HFF-Myc (cell line): ENCODE results near the gene NOX3.

Source experiments
- DNase-seq: peaks from one replicate; pipeline ENCODE4 v3.0.0-alpha.2; 2011; ENCODE audit warnings: low read depth; ENCODE audit errors: extremely low read depth
- H3K4me3 ChIP-seq: replicated peaks from 2 replicates; pipeline ENCODE4 v1.5.1; 2011; ENCODE audit warnings: low read depth, mild to moderate bottlenecking, control low read depth, low read length
- TF ChIP-seq, protein P1 (sequence below): IDR thresholded peaks from 2 replicates; pipeline ENCODE4 v1.5.1; 2012; ENCODE audit warnings: mild to moderate bottlenecking, low read depth, low read length, control low read depth; ENCODE audit errors: missing control alignments

NOX3 gene

DNA sequence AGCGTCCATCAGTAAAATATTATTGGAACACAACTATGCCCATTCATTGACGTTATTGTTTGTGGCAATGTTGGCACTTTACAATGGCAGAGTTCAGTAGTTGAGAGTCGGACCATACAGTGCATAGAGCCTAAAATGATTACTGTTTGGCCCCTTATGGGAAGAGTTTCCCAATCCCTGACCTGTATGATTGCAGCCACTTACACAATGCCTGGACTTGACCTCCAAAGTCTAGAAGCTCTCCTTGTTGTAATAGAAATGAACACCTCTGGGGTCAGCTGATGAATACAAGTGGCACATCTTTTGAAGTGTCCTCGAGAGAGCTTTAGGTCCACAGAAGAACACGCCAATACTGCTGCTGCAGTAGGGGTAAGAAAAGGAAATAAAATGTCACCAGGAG, 59.0 kb downstream of the NOX3 start:
- H3K4me3 ChIP-seq = no peak overlapping the region
- TF ChIP-seq, protein P1, sequence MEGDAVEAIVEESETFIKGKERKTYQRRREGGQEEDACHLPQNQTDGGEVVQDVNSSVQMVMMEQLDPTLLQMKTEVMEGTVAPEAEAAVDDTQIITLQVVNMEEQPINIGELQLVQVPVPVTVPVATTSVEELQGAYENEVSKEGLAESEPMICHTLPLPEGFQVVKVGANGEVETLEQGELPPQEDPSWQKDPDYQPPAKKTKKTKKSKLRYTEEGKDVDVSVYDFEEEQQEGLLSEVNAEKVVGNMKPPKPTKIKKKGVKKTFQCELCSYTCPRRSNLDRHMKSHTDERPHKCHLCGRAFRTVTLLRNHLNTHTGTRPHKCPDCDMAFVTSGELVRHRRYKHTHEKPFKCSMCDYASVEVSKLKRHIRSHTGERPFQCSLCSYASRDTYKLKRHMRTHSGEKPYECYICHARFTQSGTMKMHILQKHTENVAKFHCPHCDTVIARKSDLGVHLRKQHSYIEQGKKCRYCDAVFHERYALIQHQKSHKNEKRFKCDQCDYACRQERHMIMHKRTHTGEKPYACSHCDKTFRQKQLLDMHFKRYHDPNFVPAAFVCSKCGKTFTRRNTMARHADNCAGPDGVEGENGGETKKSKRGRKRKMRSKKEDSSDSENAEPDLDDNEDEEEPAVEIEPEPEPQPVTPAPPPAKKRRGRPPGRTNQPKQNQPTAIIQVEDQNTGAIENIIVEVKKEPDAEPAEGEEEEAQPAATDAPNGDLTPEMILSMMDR = no peak
- no peak for DNase-seq

DNA sequence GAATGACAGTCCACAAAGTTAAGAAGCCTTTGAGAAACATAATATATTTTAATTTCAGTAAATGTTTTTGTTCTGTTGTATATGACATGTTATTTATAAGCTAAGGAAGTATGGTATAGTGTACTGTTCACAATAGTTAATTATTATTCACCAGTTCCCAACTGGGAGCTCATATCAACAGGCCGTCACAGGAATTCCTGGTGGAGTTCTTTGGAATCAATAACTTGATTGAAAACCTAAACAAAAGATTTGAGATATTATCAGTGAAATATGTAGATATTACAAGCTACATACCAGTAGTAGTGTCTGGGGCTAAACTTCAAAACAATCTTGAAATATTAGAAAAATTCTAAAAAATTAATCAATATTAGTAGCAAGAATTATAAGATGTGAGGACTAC, 60.3 kb downstream of the NOX3 start:
- TF ChIP-seq, protein P1 = no peak
- H3K4me3 ChIP-seq = no peak overlapping the region
- DNase-seq = no peak

DNA sequence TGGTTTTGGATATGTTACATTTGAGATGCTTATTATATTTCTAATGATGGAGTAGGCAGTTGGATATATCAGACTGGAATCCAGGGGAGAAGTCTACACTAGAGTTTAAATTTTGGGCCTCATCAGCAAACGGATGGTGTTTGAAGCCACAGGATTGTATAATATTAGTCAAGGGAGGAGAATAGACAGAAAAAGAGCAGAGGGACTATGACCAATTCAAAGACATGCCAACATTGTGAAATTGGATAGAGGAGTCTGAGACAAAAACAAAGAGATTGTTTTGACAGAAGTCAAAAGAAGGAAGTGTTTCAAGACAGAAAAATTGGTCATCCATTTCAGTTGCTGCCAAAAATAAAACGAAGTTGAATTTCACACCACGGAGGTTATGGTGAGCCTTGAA, 66.5 kb downstream of the NOX3 start:
- H3K4me3 ChIP-seq = no peak overlapping the region
- TF ChIP-seq, protein P1 = no peak
- no peak for DNase-seq

DNA sequence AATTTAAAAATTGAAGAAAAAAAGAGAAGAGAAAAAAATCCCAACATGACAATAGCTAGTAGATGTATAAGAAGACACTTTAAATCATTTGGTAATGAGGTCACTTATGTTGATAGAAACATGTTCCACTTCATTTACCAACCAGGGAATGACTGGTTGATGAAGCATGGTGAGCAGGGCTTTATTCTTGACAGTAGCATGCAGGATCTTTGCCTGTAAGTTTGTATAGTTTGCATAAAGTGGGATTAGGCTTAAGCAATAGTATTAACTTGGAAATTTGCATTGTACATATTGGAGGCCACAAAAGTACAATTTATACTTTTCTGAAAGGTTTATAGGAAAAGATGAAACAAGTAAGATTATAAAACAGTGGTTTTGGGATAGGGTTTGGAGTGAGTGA, 67.0 kb downstream of the NOX3 start:
- no peak for DNase-seq
- TF ChIP-seq, protein P1 = no peak
- H3K4me3 ChIP-seq = no peak overlapping the region

DNA sequence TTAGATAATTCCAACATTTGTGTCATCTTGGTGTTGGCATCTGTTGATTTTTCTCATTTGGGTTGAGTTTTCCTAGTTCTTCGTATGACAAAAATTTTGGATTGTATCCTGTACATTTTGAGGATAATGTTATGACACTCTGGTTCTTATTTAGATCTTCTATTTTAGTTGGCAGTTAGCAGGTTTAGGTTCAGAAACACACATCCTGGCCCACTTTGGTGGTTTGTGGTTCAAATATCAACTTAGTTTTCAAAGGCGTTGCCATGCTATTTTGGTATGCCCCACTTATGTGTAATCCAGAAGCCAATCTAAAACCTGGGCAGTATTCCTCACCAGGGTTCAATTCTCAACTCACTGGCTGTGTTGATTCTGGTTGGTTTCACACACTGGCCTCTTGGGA, 68.2 kb downstream of the NOX3 start:
- DNase-seq = no peak
- TF ChIP-seq, protein P1 = no peak
- no peak overlapping the region for H3K4me3 ChIP-seq

DNA sequence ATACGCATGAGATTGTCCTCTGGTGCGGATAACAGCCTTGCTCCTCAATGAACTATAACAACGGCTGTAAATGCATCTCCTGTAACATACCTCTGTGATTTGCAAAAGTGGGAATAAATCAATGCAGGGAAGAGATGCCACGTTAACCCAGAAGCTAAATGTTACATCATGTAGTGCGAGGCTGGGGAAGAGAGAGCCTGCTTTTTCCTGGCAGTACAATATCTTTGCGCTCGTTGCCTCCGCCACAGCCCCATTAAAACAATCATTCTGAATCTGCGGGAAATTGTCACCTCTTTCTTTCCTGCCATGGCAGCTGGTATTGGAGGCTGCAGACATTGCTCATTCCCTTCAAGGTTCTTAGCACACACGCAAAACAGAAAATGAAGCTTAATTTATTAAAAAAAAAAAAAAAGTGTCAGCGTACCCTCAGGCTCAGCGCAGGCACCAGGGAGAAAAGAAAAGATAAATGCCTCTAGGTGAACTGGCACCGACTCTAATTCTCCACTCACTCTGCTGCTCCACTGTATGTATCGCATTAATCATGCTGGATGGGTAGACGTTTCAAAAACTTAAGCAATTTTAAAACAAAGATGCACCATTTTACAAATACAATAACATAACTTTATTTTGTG, 71.2 kb downstream of the NOX3 start:
- no peak overlapping the region for H3K4me3 ChIP-seq
- no peak for DNase-seq
- TF ChIP-seq, protein P1 = no peak

DNA sequence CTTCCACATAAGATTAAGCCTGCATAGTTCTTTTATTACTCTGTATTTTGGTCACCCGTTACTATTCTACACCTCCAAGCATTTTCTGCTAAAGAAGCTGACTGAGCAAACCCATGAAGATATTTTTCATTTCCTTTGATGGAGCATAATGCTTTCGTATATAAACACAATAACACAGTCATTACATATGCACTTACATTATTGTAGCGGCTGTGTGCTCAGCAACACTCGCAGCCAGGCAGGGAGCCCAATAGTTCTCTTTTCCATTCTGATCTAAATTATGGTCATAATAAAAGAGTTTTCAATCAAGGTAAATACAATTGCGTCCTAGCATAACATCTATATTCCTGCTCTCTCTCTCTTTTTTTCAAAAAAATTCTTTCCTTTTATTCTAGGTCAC, 71.7 kb downstream of the NOX3 start:
- no peak for DNase-seq
- H3K4me3 ChIP-seq = no peak overlapping the region
- TF ChIP-seq, protein P1 = no peak
